ENCODE measurements around the gene CSF1R. TPM values are rescaled to one million over a fixed set of nuclear protein-coding genes. Genes with fewer than 3 reads are reported as not detected.
"Not testable (repeated sequence)": the region's sequence is repeated elsewhere in the genome, so short reads cannot be mapped to it uniquely, and the experiment has no call there.

Gene CSF1R
- total and polyA plus RNA-seq, 8 donors, result 3.0 to 235 (median 25.2) TPM

GRCh38 chr5:150092159-150092787 is 5.9 kb upstream of the CSF1R start:
- no peaks in the 10 kb centered on the region for H3K36me3 ChIP-seq

GRCh38 chr5:150085191-150085912 is 1.0 kb downstream of the CSF1R start:
- H3K4me3 ChIP-seq, result peak overlapping the region; percentile 6 to 24 (median 21)
- peaks cover 0 to 11% (median 0%) of the 10 kb centered on the region in 4 donors for H3K4me1 ChIP-seq
- intact Hi-C loops (cut with DNase I; ENCODE audit: low total_unique reads), result no loop called here
- 79 to 91% (median 88%) methylated on average over 7 of the region's 7 CpGs for WGBS, 5 donors
- TF ChIP-seq POLR2AphosphoS5 (IDR thresholded peaks at IDR 0.05) (no peak), CTCF (IDR thresholded peaks at IDR 0.05) (no peak), POLR2A (IDR thresholded peaks at IDR 0.05) (no peak), EP300 (IDR thresholded peaks at IDR 0.05) (no peak)
- H3K27ac ChIP-seq, result peak overlapping the region in 1 of 5 donors; percentile 8
- H3K9me3 ChIP-seq, result no peaks in the 10 kb centered on the region
- peak in 1 of 2 donors; percentile 1 for DNase-seq
- H3K36me3 ChIP-seq, result no peaks in the 10 kb centered on the region
- peaks cover 0 to 7% (median 0%) of the 10 kb centered on the region in 3 donors for H3K27me3 ChIP-seq

More at GRCh38 chr5:150092159-150092787, 5.9 kb upstream of the CSF1R start:
- H3K4me1 ChIP-seq, result peaks cover 0 to 5% (median 0%) of the 10 kb centered on the region in 4 donors
- TF ChIP-seq EP300 (IDR thresholded peaks at IDR 0.05) (no peak), POLR2A (IDR thresholded peaks at IDR 0.05) (no peak), CTCF (IDR thresholded peaks at IDR 0.05) (no peak), POLR2AphosphoS5 (IDR thresholded peaks at IDR 0.05) (no peak)
- no peaks in the 10 kb centered on the region for H3K27me3 ChIP-seq
- intact Hi-C loops (cut with DNase I; ENCODE audit: low total_unique reads), result no loop called here
- DNase-seq, result peak in 1 of 2 donors; percentile 24
- no peak overlapping the region for H3K4me3 ChIP-seq
- 28 to 63% (median 49%) methylated on average over 3 of the region's 3 CpGs for WGBS, 5 donors
- H3K27ac ChIP-seq, result no peak overlapping the region
- no peaks in the 10 kb centered on the region for H3K9me3 ChIP-seq

- DNase-seq, result peak in 1 of 2 donors; percentile 19
- H3K9me3 ChIP-seq; H3K27ac ChIP-seq; H3K36me3 ChIP-seq; intact Hi-C loops (cut with DNase I; ENCODE audit: low total_unique reads); H3K27me3 ChIP-seq: not testable (repeated sequence)
- H3K4me3 ChIP-seq, result peak overlapping the region in 2 of 4 donors; percentile 16 to 21
- 88 to 96% (median 93%) methylated on average over 6 of the region's 6 CpGs for WGBS, 5 donors
- peaks cover 0 to 11% (median 0%) of the 10 kb centered on the region in 4 donors for H3K4me1 ChIP-seq
Observed at GRCh38 chr5:150084754-150085153, 1.6 kb downstream of the CSF1R start.

GRCh38 chr5:150082889-150083288 is 3.5 kb downstream of the CSF1R start:
- 63 to 82% (median 77%) methylated on average over 6 of the region's 6 CpGs for WGBS, 5 donors
- Histone ChIP-seq H3K27me3 (peaks cover 0 to 7% (median 0%) of the 10 kb centered on the region in 3 donors), H3K4me1 (peaks cover 0 to 11% (median 0%) of the 10 kb centered on the region in 4 donors), H3K27ac (peak overlapping the region in 2 of 5 donors; percentile 33 to 55), H3K36me3 (no peaks in the 10 kb centered on the region), H3K4me3 (no peak overlapping the region), H3K9me3 (no peaks in the 10 kb centered on the region)
- TF ChIP-seq POLR2A (IDR thresholded peaks at IDR 0.05), result no peak
- TF ChIP-seq CTCF (IDR thresholded peaks at IDR 0.05), result no peak
- TF ChIP-seq EP300 (IDR thresholded peaks at IDR 0.05), result no peak
- TF ChIP-seq POLR2AphosphoS5 (IDR thresholded peaks at IDR 0.05), result no peak
- intact Hi-C loops (cut with DNase I; ENCODE audit: low total_unique reads), result no loop called here
- peak in 1 of 2 donors; percentile 20 for DNase-seq

Data from stomach (tissue), 9 donors.